Muscle of leg (tissue), 11 donors: ENCODE measurements around the gene ADCY3. TPM values are rescaled to one million over a fixed set of nuclear protein-coding genes. Genes with fewer than 3 reads are reported as not detected.

Source experiments
- DNase-seq: peaks from one replicate; pipeline ENCODE4 v3.0.0; 2013
- H3K27ac ChIP-seq: one replicate; pipeline ENCODE4 v1.5.1; 2013; ENCODE audit warnings: mild to moderate bottlenecking, low read length, control low read depth
- H3K27me3 ChIP-seq: one replicate; pipeline ENCODE4 v1.6.1; 2013; ENCODE audit warnings: low read length; ENCODE audit not compliant: control insufficient read depth, insufficient read depth
- H3K36me3 ChIP-seq: one replicate; pipeline ENCODE4 v1.6.1; 2013; ENCODE audit warnings: low read length; ENCODE audit not compliant: control insufficient read depth, insufficient read depth
- H3K4me1 ChIP-seq: one replicate; pipeline ENCODE4 v1.6.1; 2013; ENCODE audit warnings: low read length; ENCODE audit not compliant: control insufficient read depth, insufficient read depth
- H3K4me3 ChIP-seq: one replicate; pipeline ENCODE4 v1.5.1; 2013; ENCODE audit warnings: low read length, control low read depth
- H3K9me3 ChIP-seq: replicated peaks from 2 replicates; pipeline ENCODE4 v1.6.1; 2013; ENCODE audit warnings: low read depth, low read length; ENCODE audit not compliant: control insufficient read depth
- WGBS: methylation state at CpG from one replicate; pipeline ENCODE4 v1.1.5; 2013; ENCODE audit warnings: missing lambda C conversion rate; ENCODE audit not compliant: insufficient coverage; 5-methylcytosine and 5-hydroxymethylcytosine counted together
- polyA plus RNA-seq, 8 donors: library from polyadenylated mRNA; unstranded; fragments of 120-200 nt; gene quantifications; one replicate each; pipeline versions ENCODE4 v1.2.1 to v1.2.3, GENCODE V29; 2013; ENCODE audit warnings: inconsistent platforms in 1 of 8, low replicate concordance in 1 of 8; ENCODE audit not compliant: insufficient read length in 8 of 8, insufficient read depth in 1 of 8
- total RNA-seq: library from RNA; stranded (reverse); fragments of 120-200 nt; gene quantifications from one replicate; pipeline ENCODE4 v1.2.4, GENCODE V29; 2013

The ADCY3 gene
- total and polyA plus RNA-seq, 9 donors: 19.7 to 37.7 (median 29.7) TPM

DNA sequence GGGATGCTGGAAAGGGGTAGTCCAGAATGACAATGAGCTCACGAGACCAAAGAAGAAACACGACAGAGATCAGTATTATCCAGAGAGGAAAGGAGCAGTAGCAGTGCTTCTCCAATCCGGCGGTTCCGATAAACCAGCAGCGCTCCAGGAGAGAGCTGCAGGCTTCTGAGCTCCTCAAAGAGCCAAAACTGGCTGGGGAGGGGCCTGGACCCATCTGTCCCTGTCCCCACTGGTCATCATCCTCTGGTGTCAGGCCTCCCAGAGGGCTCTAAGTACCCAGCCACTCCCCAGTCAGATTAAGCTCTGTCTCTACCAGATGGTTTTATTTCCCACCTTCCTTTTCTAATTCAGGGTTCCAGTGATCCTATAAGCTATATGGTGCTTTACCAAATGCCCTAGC is 28.5 kb upstream of the ADCY3 start:
- H3K4me3 ChIP-seq: no peak overlapping the region
- 99% methylated on average over 6 of the region's 6 CpGs for WGBS
- H3K4me1 ChIP-seq: no peaks in the 10 kb centered on the region
- no peaks in the 10 kb centered on the region for H3K27me3 ChIP-seq
- peaks cover 47% of the 10 kb centered on the region for H3K36me3 ChIP-seq
- H3K27ac ChIP-seq: no peak overlapping the region
- DNase-seq: no peak
- no peaks in the 10 kb centered on the region for H3K9me3 ChIP-seq

DNA sequence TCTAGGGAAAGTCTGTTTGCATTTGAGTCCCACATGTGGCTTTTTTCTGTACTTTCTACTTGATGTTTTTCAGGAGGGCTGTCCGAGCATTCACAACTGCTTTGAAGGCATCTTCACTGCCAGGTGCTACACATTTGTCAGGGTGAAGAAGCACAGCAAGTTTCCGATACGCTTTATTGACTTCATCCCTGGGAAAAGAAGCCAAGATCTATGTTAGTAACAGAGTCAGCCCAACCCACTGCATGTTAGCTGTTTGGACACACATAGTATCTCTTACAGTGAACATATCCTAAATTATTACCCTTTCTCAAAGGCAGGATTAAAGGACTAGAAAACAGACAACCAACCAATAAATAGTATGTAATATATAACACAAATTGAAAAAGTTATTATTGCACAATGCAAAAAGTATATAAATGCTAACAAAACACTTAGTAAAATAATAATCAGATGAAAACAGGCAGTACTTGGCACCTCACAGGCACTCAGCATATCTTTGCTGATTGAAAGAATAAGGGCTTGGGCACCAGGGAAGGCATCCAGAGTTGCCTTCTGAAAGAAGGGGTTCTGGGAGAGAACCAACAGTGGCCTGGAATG is 27.6 kb upstream of the ADCY3 start:
- H3K36me3 ChIP-seq: peaks cover 47% of the 10 kb centered on the region
- H3K27me3 ChIP-seq: no peaks in the 10 kb centered on the region
- 69% methylated on average over 3 of the region's 3 CpGs for WGBS
- H3K27ac ChIP-seq: no peak overlapping the region
- H3K9me3 ChIP-seq: no peaks in the 10 kb centered on the region
- DNase-seq: peak; percentile 21
- no peak overlapping the region for H3K4me3 ChIP-seq
- H3K4me1 ChIP-seq: no peaks in the 10 kb centered on the region

DNA sequence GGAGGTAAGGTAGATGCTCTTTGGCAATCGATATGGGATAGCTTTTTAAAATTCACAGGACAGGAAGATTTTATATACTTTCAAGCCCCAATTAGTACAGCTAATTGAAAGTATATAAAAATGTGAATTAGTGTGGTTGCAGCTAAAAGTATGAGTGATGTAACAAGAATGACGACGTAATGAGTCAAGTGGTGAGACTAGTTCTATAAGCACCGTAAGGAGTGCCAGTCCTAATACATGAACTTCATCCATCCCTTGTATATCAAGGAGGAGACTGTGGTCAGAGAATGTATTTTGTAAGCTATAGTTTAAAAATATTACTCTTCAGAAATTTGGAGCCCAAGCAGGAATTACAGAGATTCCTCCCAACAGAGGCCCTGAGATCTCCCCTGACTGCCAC is 25.9 kb upstream of the ADCY3 start:
- Histone ChIP-seq H3K4me1 (no peaks in the 10 kb centered on the region), H3K27ac (no peak overlapping the region), H3K36me3 (peaks cover 38% of the 10 kb centered on the region), H3K4me3 (no peak overlapping the region), H3K27me3 (no peaks in the 10 kb centered on the region), H3K9me3 (no peaks in the 10 kb centered on the region)
- no CpG with 5 or more reads among the region's 4 CpGs for WGBS
- DNase-seq: no peak

DNA sequence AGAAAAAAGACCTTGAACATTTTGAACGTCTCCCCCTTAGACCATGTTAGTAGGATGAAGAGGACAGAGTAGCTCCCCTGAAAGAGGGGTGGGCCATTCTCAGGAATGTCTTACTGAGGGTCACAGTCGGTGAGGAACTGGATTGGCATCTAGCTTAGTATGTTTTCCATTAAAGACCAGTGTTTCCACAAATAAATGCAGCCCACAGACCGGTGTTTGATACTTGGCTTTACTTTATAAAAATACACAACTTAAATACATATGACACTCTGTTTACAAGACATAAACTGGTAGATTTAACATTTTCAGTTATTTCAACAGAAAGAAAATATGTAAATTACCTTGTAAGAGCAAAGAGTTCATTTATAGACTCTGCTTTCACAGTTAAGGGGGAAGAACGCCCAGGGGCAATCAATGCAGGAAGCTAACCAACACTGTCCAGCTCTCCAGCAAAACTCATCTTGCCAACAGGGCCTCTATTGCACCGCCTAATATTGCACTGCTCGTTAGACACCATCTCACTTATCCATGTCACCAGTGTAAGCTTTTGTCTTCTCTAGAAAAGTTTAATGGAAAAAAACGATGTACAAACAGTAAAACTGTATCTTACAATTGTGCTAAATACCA is 23.5 kb upstream of the ADCY3 start:
- Histone ChIP-seq H3K4me3 (no peak overlapping the region), H3K9me3 (no peaks in the 10 kb centered on the region), H3K27ac (no peak overlapping the region), H3K36me3 (peaks cover 30% of the 10 kb centered on the region), H3K4me1 (no peaks in the 10 kb centered on the region), H3K27me3 (no peaks in the 10 kb centered on the region)
- no peak for DNase-seq
- WGBS: no CpG with 5 or more reads among the region's 7 CpGs

DNA sequence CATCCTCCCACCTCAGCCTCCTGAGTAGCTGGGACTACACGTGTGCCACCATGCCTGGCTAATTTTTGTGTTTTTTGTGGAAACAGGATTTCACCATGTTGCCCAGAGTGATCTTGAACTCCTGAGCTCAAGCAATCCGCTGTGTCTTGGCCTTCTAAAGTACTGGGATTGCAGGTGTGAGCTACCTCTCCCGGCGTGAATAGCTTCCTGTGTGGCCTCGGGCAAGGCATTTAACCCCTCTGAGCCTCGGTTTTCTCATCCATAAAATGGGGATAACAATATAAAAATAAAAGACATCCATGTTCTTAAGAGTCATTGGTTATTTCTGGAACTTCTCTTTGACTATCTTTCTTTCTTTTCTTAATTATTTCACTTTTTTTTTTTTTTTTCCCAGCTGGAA is 19.3 kb upstream of the ADCY3 start:
- no CpG with 5 or more reads among the region's 6 CpGs for WGBS
- no peaks in the 10 kb centered on the region for H3K27me3 ChIP-seq
- no peak for DNase-seq
- peaks cover 3% of the 10 kb centered on the region for H3K36me3 ChIP-seq
- no peak overlapping the region for H3K4me3 ChIP-seq
- H3K9me3 ChIP-seq: no peaks in the 10 kb centered on the region
- no peak overlapping the region for H3K27ac ChIP-seq
- no peaks in the 10 kb centered on the region for H3K4me1 ChIP-seq

DNA sequence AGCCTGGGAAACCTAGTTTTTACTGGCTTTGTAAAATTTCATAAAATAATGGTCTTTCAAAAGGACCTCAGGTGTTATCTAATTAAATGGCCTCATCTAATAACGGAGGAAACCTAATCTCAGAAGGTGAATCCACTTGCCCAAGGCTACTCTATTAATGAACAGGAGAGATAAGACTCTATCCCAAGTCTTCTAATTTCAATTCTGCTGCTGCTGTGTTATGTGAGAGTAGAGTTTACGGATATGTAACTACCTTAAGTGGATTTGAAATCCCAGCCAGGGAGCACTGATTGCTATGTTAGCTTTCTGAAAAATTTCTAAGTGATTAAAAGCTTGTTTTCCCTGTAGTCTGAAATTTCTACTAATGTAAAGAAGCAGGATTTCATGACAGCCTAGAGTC is 17.2 kb upstream of the ADCY3 start:
- Histone ChIP-seq H3K27ac (no peak overlapping the region), H3K36me3 (no peaks in the 10 kb centered on the region), H3K4me3 (no peak overlapping the region), H3K9me3 (no peaks in the 10 kb centered on the region), H3K4me1 (no peaks in the 10 kb centered on the region), H3K27me3 (no peaks in the 10 kb centered on the region)
- WGBS: no CpG with 5 or more reads among the region's 2 CpGs
- DNase-seq: no peak

DNA sequence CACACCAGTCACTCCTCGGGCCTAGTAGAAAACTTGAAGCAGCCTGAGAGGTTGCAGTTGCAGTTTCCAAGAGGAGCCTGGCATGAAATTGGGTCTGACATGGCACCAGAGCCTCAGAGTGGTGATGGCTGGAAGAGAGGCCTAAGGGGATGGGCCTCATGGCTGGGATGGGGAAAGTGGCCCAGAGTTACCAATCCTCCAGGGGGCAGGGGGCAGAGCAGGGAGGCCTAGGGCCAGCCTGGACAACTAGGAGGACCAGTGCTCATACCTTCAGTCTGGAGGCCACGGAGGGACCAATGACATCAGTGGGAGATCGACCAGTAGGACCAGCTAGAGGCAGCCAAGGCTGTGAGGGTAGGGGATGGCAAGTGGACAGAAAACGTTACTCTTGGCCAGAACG is 15.1 kb upstream of the ADCY3 start:
- no peaks in the 10 kb centered on the region for H3K36me3 ChIP-seq
- H3K4me1 ChIP-seq: no peaks in the 10 kb centered on the region
- H3K4me3 ChIP-seq: no peak overlapping the region
- no peak overlapping the region for H3K27ac ChIP-seq
- no peak for DNase-seq
- WGBS: 74% methylated on average over 2 of the region's 5 CpGs
- no peaks in the 10 kb centered on the region for H3K27me3 ChIP-seq
- H3K9me3 ChIP-seq: no peaks in the 10 kb centered on the region

DNA sequence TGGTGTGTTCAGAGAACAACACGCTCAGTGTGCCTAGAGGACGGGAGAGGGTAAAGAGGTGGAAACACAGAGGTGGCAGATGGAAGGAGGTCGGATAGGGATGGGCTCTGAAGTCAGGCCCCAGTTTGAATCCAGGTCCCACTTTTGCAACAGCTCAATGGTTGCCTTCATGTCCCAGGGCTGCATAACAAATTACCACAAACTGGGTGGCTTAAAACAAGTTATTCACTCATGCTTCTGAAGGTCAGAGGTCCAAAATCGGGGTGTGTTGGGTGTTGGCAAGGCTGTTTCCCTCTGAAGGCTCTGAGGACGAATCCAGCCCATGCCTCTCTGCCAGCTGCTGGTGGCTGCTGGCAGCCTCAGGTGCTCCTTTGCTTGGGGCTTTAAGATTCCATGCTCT is 12.7 kb upstream of the ADCY3 start:
- Histone ChIP-seq H3K4me1 (no peaks in the 10 kb centered on the region), H3K36me3 (no peaks in the 10 kb centered on the region), H3K9me3 (no peaks in the 10 kb centered on the region), H3K27me3 (no peaks in the 10 kb centered on the region), H3K27ac (no peak overlapping the region), H3K4me3 (no peak overlapping the region)
- 75% methylated on average over 5 of the region's 5 CpGs for WGBS
- no peak for DNase-seq

DNA sequence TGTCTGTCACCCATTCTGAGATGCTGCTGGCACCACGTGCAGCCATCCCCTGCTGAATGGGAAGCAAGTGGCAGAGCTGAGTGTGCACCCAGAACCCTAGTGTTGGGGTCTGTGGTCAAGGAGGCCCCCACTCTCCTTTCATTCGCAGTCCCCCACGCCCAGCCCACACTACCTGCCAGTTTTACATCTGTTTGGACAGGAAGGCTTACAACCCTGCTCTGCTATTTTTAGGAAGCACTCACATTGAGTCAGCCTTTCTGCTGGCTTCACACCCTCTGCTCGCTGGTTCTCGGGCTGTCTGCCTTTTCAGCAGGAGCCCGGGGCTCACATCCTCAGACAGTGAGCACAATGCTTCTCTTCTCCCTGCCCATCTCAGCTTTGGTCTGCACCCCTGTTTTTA is 10.7 kb upstream of the ADCY3 start:
- no peak overlapping the region for H3K27ac ChIP-seq
- H3K9me3 ChIP-seq: no peaks in the 10 kb centered on the region
- H3K27me3 ChIP-seq: peaks cover 6% of the 10 kb centered on the region
- peak; percentile 25 for DNase-seq
- 27% methylated on average over 5 of the region's 6 CpGs for WGBS
- H3K36me3 ChIP-seq: no peaks in the 10 kb centered on the region
- no peak overlapping the region for H3K4me3 ChIP-seq
- H3K4me1 ChIP-seq: peaks cover 12% of the 10 kb centered on the region

DNA sequence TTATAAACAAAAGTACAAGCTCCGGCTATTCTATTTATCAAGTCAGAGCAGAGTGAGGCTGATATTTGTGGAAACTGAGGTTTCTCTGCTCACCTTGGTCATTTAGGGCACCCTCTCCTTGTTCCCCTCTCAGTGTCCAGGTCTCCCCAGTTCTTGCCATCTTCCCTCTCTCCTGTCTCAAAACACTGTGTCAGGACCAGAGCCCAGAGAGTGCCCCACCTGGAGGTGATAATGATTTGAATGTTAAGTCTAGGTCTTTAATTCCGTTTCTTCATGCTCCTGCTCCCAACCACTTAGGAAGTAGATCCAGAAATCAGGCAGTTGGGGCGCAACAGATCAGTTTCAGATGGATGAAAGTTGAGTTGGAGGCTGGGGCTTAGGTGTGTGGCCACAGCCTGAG is 9.2 kb upstream of the ADCY3 start:
- H3K4me3 ChIP-seq: no peak overlapping the region
- WGBS: 100% methylated on average over 2 of the region's 3 CpGs
- H3K4me1 ChIP-seq: peaks cover 12% of the 10 kb centered on the region
- no peak overlapping the region for H3K27ac ChIP-seq
- H3K36me3 ChIP-seq: no peaks in the 10 kb centered on the region
- DNase-seq: no peak
- peaks cover 6% of the 10 kb centered on the region for H3K27me3 ChIP-seq
- H3K9me3 ChIP-seq: no peaks in the 10 kb centered on the region

DNA sequence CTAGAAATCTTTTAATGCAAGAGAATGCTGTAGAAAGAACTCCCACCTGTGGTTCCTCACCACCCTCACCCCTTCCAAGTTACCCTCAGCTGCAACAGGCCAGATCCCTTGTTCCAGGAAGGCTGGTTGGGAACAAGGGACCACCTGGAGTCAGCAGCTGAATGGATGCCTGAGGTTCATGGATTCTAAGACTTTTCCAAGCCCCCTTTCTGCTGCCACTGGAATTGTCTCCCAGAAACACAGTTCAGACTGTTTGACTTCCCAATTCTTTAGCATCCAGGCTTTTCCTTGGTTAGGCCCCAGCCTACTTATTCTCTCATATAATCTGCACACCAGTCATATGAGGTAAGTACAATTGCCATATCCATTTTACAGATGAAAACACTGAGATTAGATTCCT is 8.0 kb upstream of the ADCY3 start:
- no peak for DNase-seq
- no peak overlapping the region for H3K27ac ChIP-seq
- peaks cover 12% of the 10 kb centered on the region for H3K4me1 ChIP-seq
- H3K4me3 ChIP-seq: no peak overlapping the region
- no peaks in the 10 kb centered on the region for H3K36me3 ChIP-seq
- H3K9me3 ChIP-seq: no peaks in the 10 kb centered on the region
- H3K27me3 ChIP-seq: peaks cover 6% of the 10 kb centered on the region
